Measurements from ENCODE around the gene KDM1A. TPM values are rescaled to one million over a fixed set of nuclear protein-coding genes. Genes with fewer than 3 reads are reported as not detected.

KDM1A gene
- total RNA-seq, 2 donors from 2014 or later = 23.4 to 44.1 TPM

DNA sequence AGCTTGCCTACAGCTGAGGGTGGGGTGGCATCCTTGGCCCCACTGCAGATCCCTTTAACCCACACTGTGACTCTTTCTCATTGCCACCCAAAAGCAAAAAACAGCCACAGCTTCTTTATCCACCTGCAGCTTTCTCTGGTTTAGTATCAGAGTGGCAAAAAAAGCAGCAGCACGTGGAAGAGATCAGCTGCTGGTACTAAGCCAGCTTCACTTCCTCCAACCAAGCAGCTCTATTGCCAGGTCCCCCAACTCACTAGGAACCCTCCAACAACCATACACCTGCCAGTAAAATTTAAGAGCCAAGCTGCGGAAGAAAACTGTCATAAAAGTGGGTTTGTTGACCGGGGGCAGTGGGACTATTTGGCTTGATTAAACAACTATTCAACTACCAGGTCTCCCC lies 66.4 kb downstream of the KDM1A start:
- H3K27ac ChIP-seq = no peak overlapping the region
- H3K4me1 ChIP-seq (ENCODE audit: control insufficient read depth in 1 of 2, low read depth in 2 of 2) = peaks cover 0 to 5% of the 10 kb centered on the region in 2 donors
- H3K4me3 ChIP-seq = no peak overlapping the region
- TF ChIP-seq, protein P1, sequence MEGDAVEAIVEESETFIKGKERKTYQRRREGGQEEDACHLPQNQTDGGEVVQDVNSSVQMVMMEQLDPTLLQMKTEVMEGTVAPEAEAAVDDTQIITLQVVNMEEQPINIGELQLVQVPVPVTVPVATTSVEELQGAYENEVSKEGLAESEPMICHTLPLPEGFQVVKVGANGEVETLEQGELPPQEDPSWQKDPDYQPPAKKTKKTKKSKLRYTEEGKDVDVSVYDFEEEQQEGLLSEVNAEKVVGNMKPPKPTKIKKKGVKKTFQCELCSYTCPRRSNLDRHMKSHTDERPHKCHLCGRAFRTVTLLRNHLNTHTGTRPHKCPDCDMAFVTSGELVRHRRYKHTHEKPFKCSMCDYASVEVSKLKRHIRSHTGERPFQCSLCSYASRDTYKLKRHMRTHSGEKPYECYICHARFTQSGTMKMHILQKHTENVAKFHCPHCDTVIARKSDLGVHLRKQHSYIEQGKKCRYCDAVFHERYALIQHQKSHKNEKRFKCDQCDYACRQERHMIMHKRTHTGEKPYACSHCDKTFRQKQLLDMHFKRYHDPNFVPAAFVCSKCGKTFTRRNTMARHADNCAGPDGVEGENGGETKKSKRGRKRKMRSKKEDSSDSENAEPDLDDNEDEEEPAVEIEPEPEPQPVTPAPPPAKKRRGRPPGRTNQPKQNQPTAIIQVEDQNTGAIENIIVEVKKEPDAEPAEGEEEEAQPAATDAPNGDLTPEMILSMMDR (IDR thresholded peaks at IDR 0.05) = no peak
- DNase-seq (ENCODE audit: low spot score) = no peak
- no peaks in the 10 kb centered on the region for H3K27me3 ChIP-seq (replicated peaks; ENCODE audit: insufficient read depth)
- no peaks in the 10 kb centered on the region for H3K9me3 ChIP-seq
- ATAC-seq (ENCODE audit: insufficient number of reproducible peaks, low FRiP score, low read depth) = no peak
- H3K36me3 ChIP-seq = peaks cover 26% of the 10 kb centered on the region

DNA sequence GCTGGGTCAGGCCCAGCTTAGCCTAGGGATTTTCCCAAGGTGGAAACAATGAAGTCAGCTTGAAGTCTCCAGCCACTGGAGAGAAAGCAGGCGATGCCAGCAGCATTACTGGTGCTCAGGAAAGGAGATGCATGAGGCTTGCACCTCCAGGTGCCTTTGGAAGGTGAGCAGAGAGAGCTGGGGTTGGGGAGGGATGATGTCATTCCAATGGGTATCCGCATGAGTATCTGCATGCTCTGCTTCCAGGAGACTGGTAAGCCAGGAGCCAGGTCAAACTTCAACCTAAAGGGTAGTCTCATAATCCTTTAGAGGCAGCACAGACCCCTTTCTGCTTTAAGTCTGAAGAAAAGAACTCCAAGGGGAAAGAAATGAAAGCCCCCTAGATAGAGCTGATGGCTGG lies 68.8 kb downstream of the KDM1A start:
- H3K27me3 ChIP-seq (replicated peaks; ENCODE audit: insufficient read depth) = no peaks in the 10 kb centered on the region
- no peak for DNase-seq (ENCODE audit: low spot score)
- H3K4me3 ChIP-seq = no peak overlapping the region
- no peak overlapping the region for H3K27ac ChIP-seq
- H3K4me1 ChIP-seq (ENCODE audit: control insufficient read depth in 1 of 2, low read depth in 2 of 2) = peaks cover 0 to 5% of the 10 kb centered on the region in 2 donors
- TF ChIP-seq, protein P1 (IDR thresholded peaks at IDR 0.05) = no peak
- H3K9me3 ChIP-seq = no peaks in the 10 kb centered on the region
- H3K36me3 ChIP-seq = peaks cover 36% of the 10 kb centered on the region
- no peak for ATAC-seq (ENCODE audit: insufficient number of reproducible peaks, low FRiP score, low read depth)

DNA sequence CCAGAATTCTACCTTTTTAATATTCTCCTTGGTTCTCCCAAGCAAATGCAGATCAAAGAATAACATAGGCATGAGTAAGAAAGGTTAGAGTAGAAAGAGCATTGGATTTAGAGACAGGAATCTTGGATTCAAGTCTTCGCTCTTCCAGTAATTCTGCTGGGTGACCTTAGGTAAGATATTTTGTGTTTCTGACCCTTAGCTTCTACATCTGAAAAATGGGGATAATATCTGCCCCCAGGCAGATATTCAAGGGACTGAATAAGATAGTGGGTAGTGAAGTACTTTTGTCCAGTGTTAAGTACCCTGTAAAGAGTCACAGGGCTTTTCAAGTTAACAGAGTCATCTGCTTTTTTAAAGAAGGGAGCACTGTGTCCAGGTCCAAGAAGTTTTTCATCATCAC lies 70.8 kb downstream of the KDM1A start:
- TF ChIP-seq, protein P1 (IDR thresholded peaks at IDR 0.05) = no peak
- Histone ChIP-seq H3K27me3 (replicated peaks; ENCODE audit: insufficient read depth) (no peaks in the 10 kb centered on the region), H3K36me3 (peaks cover 49% of the 10 kb centered on the region), H3K27ac (no peak overlapping the region), H3K9me3 (no peaks in the 10 kb centered on the region), H3K4me3 (no peak overlapping the region), H3K4me1 (ENCODE audit: control insufficient read depth in 1 of 2, low read depth in 2 of 2) (no peaks in the 10 kb centered on the region)
- DNase-seq (ENCODE audit: low spot score) (no peak), ATAC-seq (ENCODE audit: insufficient number of reproducible peaks, low FRiP score, low read depth) (no peak)

DNA sequence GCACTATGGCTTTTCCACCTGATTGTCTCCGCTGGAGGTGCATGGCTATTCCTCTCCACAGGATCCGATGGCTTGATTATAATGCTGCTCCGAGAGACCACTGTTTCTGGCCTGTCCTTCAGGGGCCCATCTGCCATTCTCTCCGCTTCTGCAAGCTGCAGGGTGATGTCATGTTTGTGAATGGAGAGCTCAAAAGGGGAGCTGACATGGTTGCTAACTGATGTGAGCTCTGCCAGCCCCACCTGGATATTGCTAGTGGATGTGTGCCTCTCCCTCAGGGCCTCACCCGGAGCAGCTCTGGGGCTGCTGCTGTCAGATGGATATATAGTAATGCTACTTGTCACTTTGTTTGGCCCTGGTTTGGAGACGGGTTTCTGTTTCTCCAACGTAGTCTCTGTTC lies 72.3 kb downstream of the KDM1A start:
- no peaks in the 10 kb centered on the region for H3K9me3 ChIP-seq
- H3K4me1 ChIP-seq (ENCODE audit: control insufficient read depth in 1 of 2, low read depth in 2 of 2) = no peaks in the 10 kb centered on the region
- TF ChIP-seq, protein P1 (IDR thresholded peaks at IDR 0.05) = no peak
- no peak for ATAC-seq (ENCODE audit: insufficient number of reproducible peaks, low FRiP score, low read depth)
- peaks cover 49% of the 10 kb centered on the region for H3K36me3 ChIP-seq
- no peaks in the 10 kb centered on the region for H3K27me3 ChIP-seq (replicated peaks; ENCODE audit: insufficient read depth)
- H3K4me3 ChIP-seq = no peak overlapping the region
- no peak for DNase-seq (ENCODE audit: low spot score)
- H3K27ac ChIP-seq = no peak overlapping the region

DNA sequence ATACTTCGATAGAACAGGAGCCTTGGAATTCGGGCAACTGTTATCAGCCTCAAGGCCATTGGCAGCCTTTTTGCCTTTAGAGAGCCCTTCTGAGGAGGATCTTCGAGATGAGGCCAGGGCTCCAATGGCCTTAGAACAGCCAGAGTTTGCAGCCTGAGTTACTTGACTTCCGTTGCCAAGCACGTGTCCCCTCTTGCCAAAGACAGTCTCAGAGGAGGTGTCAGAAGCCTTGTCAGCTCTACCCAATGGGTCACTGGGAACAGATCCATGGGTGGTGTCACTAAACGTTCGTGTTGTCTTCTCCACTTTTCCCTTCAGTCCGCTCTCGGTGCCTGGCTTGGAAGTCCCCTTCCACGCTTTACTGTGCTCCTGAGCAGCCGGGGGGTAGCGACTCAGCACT lies 73.2 kb downstream of the KDM1A start:
- DNase-seq (ENCODE audit: low spot score) = no peak
- Histone ChIP-seq H3K9me3 (no peaks in the 10 kb centered on the region), H3K27ac (no peak overlapping the region), H3K4me1 (ENCODE audit: control insufficient read depth in 1 of 2, low read depth in 2 of 2) (no peaks in the 10 kb centered on the region), H3K27me3 (replicated peaks; ENCODE audit: insufficient read depth) (no peaks in the 10 kb centered on the region), H3K36me3 (peaks cover 48% of the 10 kb centered on the region), H3K4me3 (no peak overlapping the region)
- TF ChIP-seq, protein P1 (IDR thresholded peaks at IDR 0.05) = no peak
- ATAC-seq (ENCODE audit: insufficient number of reproducible peaks, low FRiP score, low read depth) = no peak

Measured in thoracic aorta (tissue), 2 donors.